HepG2 (cell line): ENCODE data around the gene RXFP2. TPM values are rescaled to one million over a fixed set of nuclear protein-coding genes. Genes with fewer than 3 reads are reported as not detected.

Source experiments
- ATAC-seq: fragments of 200-7000 bp; cut with Tn5 transposase; 3 replicates; pipeline ENCODE4 v1.9.1; 2020; ENCODE audit warnings: mild to moderate bottlenecking, moderate library complexity
- BruUV-seq: library from RNA; stranded (reverse); fragments of 400-500 nt; replicated peaks from 2 replicates; lab custom pipeline; 2021; lab: Mats Ljungman, UMichigan
- CTCF ChIA-PET: fragments of 300-600 bp; formaldehyde crosslinking; extraction: SDS; loops from one replicate; lab custom pipeline; 2021; ENCODE audit warnings: low total read pairs, inconsistent platforms, low intra/inter-chr PET ratio; lab: Yijun Ruan, JAX
- POLR2A ChIA-PET: fragments of 350-600 bp; sonication (Branson Sonifier 250); formaldehyde crosslinking; loops from one replicate; lab custom pipeline; 2020; ENCODE audit warnings: antibody characterized with exemption, inconsistent platforms; lab: Yijun Ruan, JAX
- DNase-seq: peaks from one replicate; pipeline ENCODE4 v3.0.0-alpha.2; 2015; ENCODE audit warnings: low spot score
- FAIRE-seq: peaks from 3 replicates; lab custom pipeline; 2011; peaks lifted over from hg19 to GRCh38; lab: Jason Lieb, UNC
- H2AFZ ChIP-seq: one replicate; pipeline ENCODE4 v1.6.1; 2011; ENCODE audit warnings: low read length, inconsistent platforms
- H3K27ac ChIP-seq: fragments of 300-600 bp; 3 replicates; pipeline ENCODE4 v1.8.0; 2011; ENCODE audit warnings: mixed run types, mild to moderate bottlenecking, mixed read lengths, low read length, inconsistent platforms; ENCODE audit not compliant: insufficient read depth; ENCODE audit errors: extremely low read length
- H3K27me3 ChIP-seq, 2 experiments: fragments of 200-600 bp in 1 of 2; 2 replicates in 1 of 2; 3 replicates in 1 of 2; pipeline versions ENCODE4 v1.6.0 to v1.8.0; 2011; ENCODE audit warnings: low read length in 2 of 2, mild to moderate bottlenecking in 2 of 2, moderate library complexity in 2 of 2, inconsistent platforms in 1 of 2; ENCODE audit not compliant: insufficient read depth in 2 of 2, control insufficient read depth in 1 of 2
- H3K36me3 ChIP-seq, 2 experiments: fragments of 200-600 bp in 1 of 2; replicated peaks in 1 of 2; 2 replicates in 1 of 2; 3 replicates in 1 of 2; pipeline versions ENCODE4 v1.5.1 to v1.8.0; 2011; ENCODE audit warnings: low read length in 2 of 2, inconsistent platforms in 1 of 2; ENCODE audit not compliant: insufficient read depth in 2 of 2, control insufficient read depth in 1 of 2
- H3K4me1 ChIP-seq: 2 replicates; pipeline ENCODE4 v1.5.1; 2012; ENCODE audit warnings: low read length, inconsistent platforms; ENCODE audit not compliant: insufficient read depth
- H3K4me2 ChIP-seq: 2 replicates; pipeline ENCODE4 v1.6.0; 2011; ENCODE audit warnings: low read depth, low read length, inconsistent platforms
- H3K4me3 ChIP-seq, 3 experiments: fragments of 200-600 bp in 1 of 3; sonication (generic), shearing (Covaris generic) in 1 of 3; replicated peaks in 1 of 3; 2 replicates each; pipeline ENCODE4 v1.5.1; 2011 to 2016; ENCODE audit warnings: low read length in 3 of 3, inconsistent platforms in 2 of 3, low read depth in 2 of 3, mild to moderate bottlenecking in 2 of 3, control low read depth in 1 of 3, mixed read lengths in 1 of 3; ENCODE audit not compliant: insufficient read depth in 1 of 3
- H3K79me2 ChIP-seq: one replicate; pipeline ENCODE4 v1.6.1; 2011; ENCODE audit warnings: low read length, inconsistent platforms; ENCODE audit not compliant: insufficient read depth
- H3K9ac ChIP-seq: 2 replicates; pipeline ENCODE4 v1.6.0; 2011; ENCODE audit warnings: mild to moderate bottlenecking, low read depth, low read length, inconsistent platforms; ENCODE audit not compliant: insufficient read depth
- H3K9me3 ChIP-seq: 2 replicates; pipeline ENCODE4 v1.5.1; 2012; ENCODE audit warnings: mild to moderate bottlenecking, low read length
- H4K20me1 ChIP-seq: 2 replicates; pipeline ENCODE4 v1.6.0; 2011; ENCODE audit warnings: inconsistent platforms, mild to moderate bottlenecking, low read length, moderate library complexity; ENCODE audit not compliant: insufficient read depth
- NR2F2 ChIP-seq: IDR thresholded peaks from 2 replicates; pipeline ENCODE4 v1.6.1; 2012; ENCODE audit warnings: low read depth, inconsistent platforms, borderline replicate concordance
- ZNF550 ChIP-seq: sonication (generic); formaldehyde crosslinking; IDR thresholded peaks from 2 replicates; pipeline ENCODE4 v1.4.0; 2020; ENCODE audit warnings: mild to moderate bottlenecking, missing genetic modification reagents, borderline replicate concordance
- WGBS: methylation state at CpG from one replicate; pipeline ENCODE4 v1.1.6; 2017; ENCODE audit warnings: low lambda C conversion rate; 5-methylcytosine and 5-hydroxymethylcytosine counted together
- in situ Hi-C: cut with HindIII; loops from 2 replicates; pipeline ENCODE4 v1.10.0; 2017; ENCODE audit warnings: low pct_unique_long_range_greater_than_20kb; ENCODE audit not compliant: extremely low pct_ligation_motif_present
- intact Hi-C: fragments of 100-400 bp; cut with micrococcal nuclease; formaldehyde crosslinking; loops from one replicate; pipeline ENCODE4 v1.10.0; 2022; ENCODE audit not compliant: unreplicated experiment
- polyA plus RNA-seq, 8 experiments: library from polyadenylated mRNA; depleted of rRNA in 3 of 8; stranded (reverse) in 7 of 8; unstranded in 1 of 8; fragments of >200 nt; fragmentation: Illumina TruSeq in 4 of 8; extraction: Trizol in 4 of 8; gene quantifications; 2 replicates each; pipeline versions ENCODE4 v1.2.1 to v1.2.3, GENCODE V29; 2011 to 2016; ENCODE audit warnings: low read depth in 4 of 8, missing spikeins in 1 of 8, mixed read lengths in 1 of 8; ENCODE audit not compliant: insufficient read depth in 1 of 8
- total RNA-seq, 5 experiments: library from RNA; depleted of rRNA; stranded (reverse); fragments of >200 nt; fragmentation: Illumina TruSeq; extraction: Trizol; gene quantifications; 2 replicates each; pipeline ENCODE4 v1.2.3, GENCODE V29; 2016; ENCODE audit warnings: low read depth in 1 of 5
- TF ChIP-seq, protein P1 (sequence below): sonication (generic); formaldehyde crosslinking; IDR thresholded peaks from 2 replicates; pipeline ENCODE4 v1.4.0; 2020; ENCODE audit warnings: missing genetic modification reagents, borderline replicate concordance
- TF ChIP-seq, protein P2 (sequence below), 2 experiments: sonication (generic) in 1 of 2; formaldehyde crosslinking in 1 of 2; IDR thresholded peaks; 2 replicates each; pipeline versions ENCODE4 v1.4.0 to v1.6.1; 2018 to 2020; ENCODE audit warnings: missing genetic modification reagents in 2 of 2, borderline replicate concordance in 1 of 2, low read depth in 1 of 2, mild to moderate bottlenecking in 1 of 2, missing biosample characterization in 1 of 2

RXFP2 gene
- total and polyA plus RNA-seq, 2 of the 13 experiments (the other 11 are each of a cell fraction or from before 2014, with no cell fraction given) = not detected

DNA sequence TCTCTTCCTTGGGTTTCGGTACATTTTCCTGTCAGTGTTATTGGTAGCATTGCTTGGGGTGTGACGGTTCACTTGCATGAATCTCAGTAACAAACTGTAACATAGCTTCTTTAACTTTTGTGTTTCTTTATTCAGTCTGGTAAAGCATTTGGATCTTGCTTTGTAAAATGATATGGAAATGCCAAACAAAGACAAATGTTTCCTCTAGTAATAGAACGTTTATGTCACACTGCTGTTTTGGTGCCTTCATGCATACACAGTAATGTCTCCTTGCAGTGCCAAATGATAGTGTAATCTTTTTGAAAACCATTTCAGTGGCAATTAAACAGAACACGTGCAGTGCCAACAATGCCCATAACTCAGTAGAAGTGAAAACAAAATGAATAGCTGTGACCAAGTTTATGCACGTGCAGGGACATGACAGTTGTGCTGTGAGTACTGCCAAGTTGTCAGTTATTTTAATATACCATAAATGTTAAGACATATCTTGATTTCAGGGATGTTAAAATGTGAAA, 110.8 kb downstream of the RXFP2 start:
- H3K79me2 ChIP-seq = no peaks in the 10 kb centered on the region
- no TSS peak for BruUV-seq
- TF ChIP-seq ZNF550 (CRISPR knock-in tag) = no peak
- no peak for TF ChIP-seq NR2F2
- intact Hi-C loops (no loop called here), in situ Hi-C loops (no loop called here)
- FAIRE-seq (no peak), ATAC-seq (no peak), DNase-seq (no peak)
- no peak overlapping the region for H3K4me2 ChIP-seq
- no peaks in the 10 kb centered on the region for H3K9me3 ChIP-seq
- H2AFZ ChIP-seq = no peak overlapping the region
- WGBS = 6% methylated on average over 5 of the region's 5 CpGs
- ChIA-PET POLR2A (no interaction called here), CTCF (no interaction called here)
- H3K4me1 ChIP-seq = peaks cover 4% of the 10 kb centered on the region; the same call in 1 of the 2 replicates
- no peak overlapping the region for H3K27ac ChIP-seq
- no peak overlapping the region for H3K4me3 ChIP-seq
- peaks cover 4 to 36% of the 10 kb centered on the region in 2 experiments; a peak in 3 of 5 replicates for H3K27me3 ChIP-seq
- no peaks in the 10 kb centered on the region; the same call in 1 of the 2 replicates for H4K20me1 ChIP-seq
- H3K36me3 ChIP-seq = no peaks in the 10 kb centered on the region
- H3K9ac ChIP-seq = no peak overlapping the region

DNA sequence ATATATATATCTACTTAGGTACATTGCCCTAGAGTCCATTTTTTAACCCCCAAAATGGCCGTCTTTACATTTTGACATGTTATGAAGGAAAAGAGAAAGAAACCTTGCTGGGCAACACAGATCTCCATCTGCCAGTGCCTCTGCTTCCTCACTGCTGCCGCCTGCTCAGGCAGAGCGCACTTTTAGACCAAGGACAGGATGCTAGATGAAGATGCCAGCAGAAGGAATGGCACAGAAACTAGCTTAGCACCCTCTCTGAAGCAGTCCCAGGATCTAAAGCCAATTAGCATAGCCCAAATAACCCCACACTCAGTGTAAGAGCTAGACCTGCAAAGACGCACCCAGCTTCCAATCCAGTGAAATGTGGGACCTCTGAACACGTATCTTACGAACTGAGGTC, 111.9 kb downstream of the RXFP2 start:
- ChIA-PET POLR2A (no interaction called here), CTCF (no interaction called here)
- H3K9ac ChIP-seq = no peak overlapping the region
- H3K27me3 ChIP-seq = peaks cover 4 to 32% of the 10 kb centered on the region in 2 experiments; a peak in 3 of 5 replicates
- 13% methylated on average over 5 of the region's 6 CpGs for WGBS
- no peak for FAIRE-seq
- H3K27ac ChIP-seq = no peak overlapping the region
- no peak for ATAC-seq
- H3K4me1 ChIP-seq = peaks cover under 1% of the 10 kb centered on the region; the same call in 1 of the 2 replicates
- no peak for DNase-seq
- H4K20me1 ChIP-seq = no peaks in the 10 kb centered on the region
- TF ChIP-seq, protein P1, sequence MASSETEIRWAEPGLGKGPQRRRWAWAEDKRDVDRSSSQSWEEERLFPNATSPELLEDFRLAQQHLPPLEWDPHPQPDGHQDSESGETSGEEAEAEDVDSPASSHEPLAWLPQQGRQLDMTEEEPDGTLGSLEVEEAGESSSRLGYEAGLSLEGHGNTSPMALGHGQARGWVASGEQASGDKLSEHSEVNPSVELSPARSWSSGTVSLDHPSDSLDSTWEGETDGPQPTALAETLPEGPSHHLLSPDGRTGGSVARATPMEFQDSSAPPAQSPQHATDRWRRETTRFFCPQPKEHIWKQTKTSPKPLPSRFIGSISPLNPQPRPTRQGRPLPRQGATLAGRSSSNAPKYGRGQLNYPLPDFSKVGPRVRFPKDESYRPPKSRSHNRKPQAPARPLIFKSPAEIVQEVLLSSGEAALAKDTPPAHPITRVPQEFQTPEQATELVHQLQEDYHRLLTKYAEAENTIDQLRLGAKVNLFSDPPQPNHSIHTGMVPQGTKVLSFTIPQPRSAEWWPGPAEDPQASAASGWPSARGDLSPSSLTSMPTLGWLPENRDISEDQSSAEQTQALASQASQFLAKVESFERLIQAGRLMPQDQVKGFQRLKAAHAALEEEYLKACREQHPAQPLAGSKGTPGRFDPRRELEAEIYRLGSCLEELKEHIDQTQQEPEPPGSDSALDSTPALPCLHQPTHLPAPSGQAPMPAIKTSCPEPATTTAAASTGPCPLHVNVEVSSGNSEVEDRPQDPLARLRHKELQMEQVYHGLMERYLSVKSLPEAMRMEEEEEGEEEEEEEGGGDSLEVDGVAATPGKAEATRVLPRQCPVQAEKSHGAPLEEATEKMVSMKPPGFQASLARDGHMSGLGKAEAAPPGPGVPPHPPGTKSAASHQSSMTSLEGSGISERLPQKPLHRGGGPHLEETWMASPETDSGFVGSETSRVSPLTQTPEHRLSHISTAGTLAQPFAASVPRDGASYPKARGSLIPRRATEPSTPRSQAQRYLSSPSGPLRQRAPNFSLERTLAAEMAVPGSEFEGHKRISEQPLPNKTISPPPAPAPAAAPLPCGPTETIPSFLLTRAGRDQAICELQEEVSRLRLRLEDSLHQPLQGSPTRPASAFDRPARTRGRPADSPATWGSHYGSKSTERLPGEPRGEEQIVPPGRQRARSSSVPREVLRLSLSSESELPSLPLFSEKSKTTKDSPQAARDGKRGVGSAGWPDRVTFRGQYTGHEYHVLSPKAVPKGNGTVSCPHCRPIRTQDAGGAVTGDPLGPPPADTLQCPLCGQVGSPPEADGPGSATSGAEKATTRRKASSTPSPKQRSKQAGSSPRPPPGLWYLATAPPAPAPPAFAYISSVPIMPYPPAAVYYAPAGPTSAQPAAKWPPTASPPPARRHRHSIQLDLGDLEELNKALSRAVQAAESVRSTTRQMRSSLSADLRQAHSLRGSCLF (CRISPR knock-in tag) = no peak
- TF ChIP-seq, protein P2, sequence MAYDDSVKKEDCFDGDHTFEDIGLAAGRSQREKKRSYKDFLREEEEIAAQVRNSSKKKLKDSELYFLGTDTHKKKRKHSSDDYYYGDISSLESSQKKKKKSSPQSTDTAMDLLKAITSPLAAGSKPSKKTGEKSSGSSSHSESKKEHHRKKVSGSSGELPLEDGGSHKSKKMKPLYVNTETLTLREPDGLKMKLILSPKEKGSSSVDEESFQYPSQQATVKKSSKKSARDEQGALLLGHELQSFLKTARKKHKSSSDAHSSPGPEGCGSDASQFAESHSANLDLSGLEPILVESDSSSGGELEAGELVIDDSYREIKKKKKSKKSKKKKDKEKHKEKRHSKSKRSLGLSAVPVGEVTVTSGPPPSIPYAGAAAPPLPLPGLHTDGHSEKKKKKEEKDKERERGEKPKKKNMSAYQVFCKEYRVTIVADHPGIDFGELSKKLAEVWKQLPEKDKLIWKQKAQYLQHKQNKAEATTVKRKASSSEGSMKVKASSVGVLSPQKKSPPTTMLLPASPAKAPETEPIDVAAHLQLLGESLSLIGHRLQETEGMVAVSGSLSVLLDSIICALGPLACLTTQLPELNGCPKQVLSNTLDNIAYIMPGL (CRISPR knock-in tag; IDR thresholded peaks at IDR 0.05; ENCODE audit: borderline replicate concordance in 1 of 2, low read depth in 1 of 2) = no peak
- intact Hi-C loops (no loop called here), in situ Hi-C loops (no loop called here)
- no peaks in the 10 kb centered on the region for H3K36me3 ChIP-seq
- H3K9me3 ChIP-seq = no peaks in the 10 kb centered on the region
- no peaks in the 10 kb centered on the region for H3K79me2 ChIP-seq
- H2AFZ ChIP-seq = no peak overlapping the region
- no TSS peak for BruUV-seq
- H3K4me2 ChIP-seq = no peak overlapping the region
- H3K4me3 ChIP-seq = no peak overlapping the region
